A549 (cell line): ENCODE measurements around the gene FAM180A. TPM values are rescaled to one million over a fixed set of nuclear protein-coding genes. Genes with fewer than 3 reads are reported as not detected.
A peak's percentile ranks its signal among the peaks of the same experiment; 100 is the strongest.

Source experiments
- ATAC-seq, 2 experiments: fragments of 200-7000 bp in 1 of 2; fragments of >200 bp in 1 of 2; cut with Nextera tagmentation in 1 of 2; cut with Tn5 transposase in 1 of 2; 3 replicates each; pipeline versions ENCODE4 v1.8.0 to v1.9.1; 2018 to 2020; ENCODE audit warnings: mild to moderate bottlenecking in 1 of 2, moderate library complexity in 1 of 2
- CTCF ChIA-PET: fragments of 300-600 bp; sonication (Branson Sonifier 250); formaldehyde crosslinking; extraction: SDS; loops from one replicate; lab custom pipeline; 2021; ENCODE audit warnings: antibody characterized with exemption, inconsistent platforms; lab: Yijun Ruan, JAX
- POLR2A ChIA-PET: fragments of 350-600 bp; formaldehyde crosslinking; extraction: SDS; loops from one replicate; lab custom pipeline; 2021; ENCODE audit warnings: antibody characterized with exemption, inconsistent platforms; lab: Yijun Ruan, JAX
- DNase-seq, 2 experiments: peaks; one replicate each; pipeline versions ENCODE4 v3.0.0 to v3.0.0-alpha.2; 2011 to 2016; ENCODE audit warnings: low read depth in 1 of 2, low spot score in 1 of 2
- FAIRE-seq: peaks from 2 replicates; lab custom pipeline; 2011; peaks lifted over from hg19 to GRCh38; lab: Jason Lieb, UNC
- H3K27ac ChIP-seq, 2 experiments: fragments of >200 bp; sonication (Bioruptor Twin); formaldehyde crosslinking; 3 replicates each; pipeline ENCODE4 v1.5.1; 2016 to 2017
- H3K4me1 ChIP-seq: fragments of >200 bp; sonication (Bioruptor Twin); formaldehyde crosslinking; 3 replicates; pipeline ENCODE4 v1.6.1; 2016
- H3K4me2 ChIP-seq: fragments of >200 bp; sonication (Bioruptor Twin); formaldehyde crosslinking; 3 replicates; pipeline ENCODE4 v1.6.1; 2016
- H3K4me3 ChIP-seq: fragments of >200 bp; sonication (Bioruptor Twin); formaldehyde crosslinking; 3 replicates; pipeline ENCODE4 v1.5.1; 2016
- H3K9me3 ChIP-seq: fragments of >200 bp; sonication (Bioruptor Twin); formaldehyde crosslinking; 3 replicates; pipeline ENCODE4 v1.6.1; 2016
- CHD2 ChIP-seq: fragments of 150-350 bp; IDR thresholded peaks from 2 replicates; pipeline ENCODE4 v1.6.1; 2014; ENCODE audit warnings: low read length; ENCODE audit not compliant: partially characterized antibody
- E2F6 ChIP-seq: IDR thresholded peaks from 2 replicates; pipeline ENCODE4 v1.6.1; 2012; ENCODE audit warnings: low read depth, borderline replicate concordance
- FOSB ChIP-seq: fragments of 250-450 bp; sonication (Bioruptor Pico); IDR thresholded peaks from 2 replicates; pipeline ENCODE4 v1.5.0; 2020; ENCODE audit warnings: mild to moderate bottlenecking, moderate library complexity
- FOXS1 ChIP-seq: fragments of 250-450 bp; sonication (Bioruptor Pico); IDR thresholded peaks from 2 replicates; pipeline ENCODE4 v1.5.0; 2020; ENCODE audit warnings: mild to moderate bottlenecking, moderate library complexity
- HEYL ChIP-seq: fragments of 250-450 bp; sonication (Bioruptor Pico); IDR thresholded peaks from 2 replicates; pipeline ENCODE4 v1.8.0; 2021; ENCODE audit warnings: mild to moderate bottlenecking, moderate library complexity
- NR3C1 ChIP-seq: fragments of >200 bp; sonication (Bioruptor Twin); formaldehyde crosslinking; IDR thresholded peaks from 3 replicates; pipeline ENCODE4 v1.6.1; 2017
- PHF8 ChIP-seq: fragments of 200-600 bp; sonication (generic); IDR thresholded peaks from 2 replicates; pipeline ENCODE4 v1.6.1; 2016; ENCODE audit warnings: low read depth, mild to moderate bottlenecking, antibody characterized with exemption, moderate library complexity, borderline replicate concordance
- POLR2A ChIP-seq: IDR thresholded peaks from 2 replicates; pipeline ENCODE4 v1.6.1; 2012; ENCODE audit warnings: mild to moderate bottlenecking, low read length
- RAD21 ChIP-seq, 2 experiments: fragments of >200 bp in 1 of 2; sonication (Bioruptor Twin) in 1 of 2; formaldehyde crosslinking in 1 of 2; IDR thresholded peaks in 1 of 2; conservative IDR thresholded peaks in 1 of 2; 2 replicates in 1 of 2; 3 replicates in 1 of 2; pipeline ENCODE4 v1.6.1; 2012 to 2018; ENCODE audit warnings: inconsistent platforms in 1 of 2
- RCOR1 ChIP-seq: fragments of 150-350 bp; IDR thresholded peaks from 2 replicates; pipeline ENCODE4 v1.6.1; 2014; ENCODE audit warnings: antibody characterized with exemption, low read length, low read depth
- RNF2 ChIP-seq: fragments of 200-600 bp; sonication (generic); IDR thresholded peaks from 2 replicates; pipeline ENCODE4 v1.6.1; 2016; ENCODE audit warnings: low read depth, mild to moderate bottlenecking, antibody characterized with exemption, moderate library complexity, borderline replicate concordance
- SREBF2 ChIP-seq: fragments of 450-650 bp; IDR thresholded peaks from 2 replicates; pipeline ENCODE4 v1.6.1; 2014; ENCODE audit warnings: mild to moderate bottlenecking, moderate library complexity
- TP53 ChIP-seq: fragments of 250-450 bp; sonication (Bioruptor Pico); IDR thresholded peaks from 2 replicates; pipeline ENCODE4 v1.5.0; 2021; ENCODE audit warnings: mild to moderate bottlenecking, moderate library complexity
- ZC3H11A ChIP-seq: fragments of 450-650 bp; IDR thresholded peaks from 2 replicates; pipeline ENCODE4 v1.6.1; 2014; ENCODE audit warnings: antibody characterized with exemption, mild to moderate bottlenecking
- ZFP36 ChIP-seq: fragments of 450-650 bp; IDR thresholded peaks from 2 replicates; pipeline ENCODE4 v1.6.1; 2014; ENCODE audit warnings: borderline replicate concordance; ENCODE audit not compliant: partially characterized antibody
- ZSCAN20 ChIP-seq: fragments of 250-450 bp; sonication (Bioruptor Pico); IDR thresholded peaks from 2 replicates; pipeline ENCODE4 v1.8.0; 2022; ENCODE audit warnings: mild to moderate bottlenecking, moderate library complexity
- WGBS: methylation state at CpG from one replicate; pipeline ENCODE4 v1.1.6; 2017; ENCODE audit errors: missing lambda C conversion rate; 5-methylcytosine and 5-hydroxymethylcytosine counted together
- polyA plus RNA-seq, 4 experiments: library from polyadenylated mRNA; depleted of rRNA in 3 of 4; stranded (reverse); fragments of >200 nt; fragmentation: RNase III in 1 of 4; extraction: RNeasy Plus Mini Kit Qiagen cat#74134 plus additional on column Dnase treatment in 1 of 4; gene quantifications; 2 replicates in 3 of 4; 3 replicates in 1 of 4; pipeline ENCODE4 v1.2.3, GENCODE V29; 2011 to 2017
- TF ChIP-seq, protein P1 (sequence below): fragments of 250-450 bp; sonication (Bioruptor Pico); IDR thresholded peaks from 2 replicates; pipeline ENCODE4 v1.5.0; 2020; ENCODE audit warnings: low read depth, mild to moderate bottlenecking, moderate library complexity
- TF ChIP-seq, protein P2 (sequence below): fragments of 450-650 bp; IDR thresholded peaks from 2 replicates; pipeline ENCODE4 v1.6.1; 2014; ENCODE audit warnings: antibody characterized with exemption
- TF ChIP-seq, protein P3 (sequence below): fragments of >200 bp; sonication (Bioruptor Twin); formaldehyde crosslinking; IDR thresholded peaks from 2 replicates; pipeline ENCODE4 v1.6.1; 2016
- TF ChIP-seq, protein P4 (sequence below): fragments of >200 bp; sonication (Bioruptor Twin); formaldehyde crosslinking; IDR thresholded peaks from 3 replicates; pipeline ENCODE4 v1.6.1; 2016

FAM180A gene
- polyA plus RNA-seq, 2 of the 4 experiments (the other 2 are of a cell fraction), result not detected

- Histone ChIP-seq H3K27ac (no peak overlapping the region), H3K4me1 (peaks cover 4% of the 10 kb centered on the region; the same call in 2 of the 3 replicates), H3K4me2 (no peak overlapping the region), H3K4me3 (no peak overlapping the region), H3K9me3 (no peaks in the 10 kb centered on the region)
- no peak for FAIRE-seq
- peak in 1 of 2 experiments; percentile 36; a peak in 2 of 6 replicates for ATAC-seq
- TF ChIP-seq CHD2, result no peak
- no peak for TF ChIP-seq NR3C1
- no peak for TF ChIP-seq ZC3H11A
- TF ChIP-seq, protein P1, sequence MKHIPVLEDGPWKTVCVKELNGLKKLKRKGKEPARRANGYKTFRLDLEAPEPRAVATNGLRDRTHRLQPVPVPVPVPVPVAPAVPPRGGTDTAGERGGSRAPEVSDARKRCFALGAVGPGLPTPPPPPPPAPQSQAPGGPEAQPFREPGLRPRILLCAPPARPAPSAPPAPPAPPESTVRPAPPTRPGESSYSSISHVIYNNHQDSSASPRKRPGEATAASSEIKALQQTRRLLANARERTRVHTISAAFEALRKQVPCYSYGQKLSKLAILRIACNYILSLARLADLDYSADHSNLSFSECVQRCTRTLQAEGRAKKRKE, result no peak
- TF ChIP-seq RCOR1, result no peak
- no peak for TF ChIP-seq SREBF2
- TF ChIP-seq, protein P2, sequence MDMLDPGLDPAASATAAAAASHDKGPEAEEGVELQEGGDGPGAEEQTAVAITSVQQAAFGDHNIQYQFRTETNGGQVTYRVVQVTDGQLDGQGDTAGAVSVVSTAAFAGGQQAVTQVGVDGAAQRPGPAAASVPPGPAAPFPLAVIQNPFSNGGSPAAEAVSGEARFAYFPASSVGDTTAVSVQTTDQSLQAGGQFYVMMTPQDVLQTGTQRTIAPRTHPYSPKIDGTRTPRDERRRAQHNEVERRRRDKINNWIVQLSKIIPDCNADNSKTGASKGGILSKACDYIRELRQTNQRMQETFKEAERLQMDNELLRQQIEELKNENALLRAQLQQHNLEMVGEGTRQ, result no peak
- no peak for TF ChIP-seq FOSB (CRISPR knock-in tag)
- TF ChIP-seq E2F6, result no peak
- TF ChIP-seq ZSCAN20, result no peak
- TF ChIP-seq RNF2, result no peak
- TF ChIP-seq, protein P3, sequence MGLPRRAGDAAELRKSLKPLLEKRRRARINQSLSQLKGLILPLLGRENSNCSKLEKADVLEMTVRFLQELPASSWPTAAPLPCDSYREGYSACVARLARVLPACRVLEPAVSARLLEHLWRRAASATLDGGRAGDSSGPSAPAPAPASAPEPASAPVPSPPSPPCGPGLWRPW, result no peak
- TF ChIP-seq PHF8, result no peak
- no peak for TF ChIP-seq HEYL (CRISPR knock-in tag)
- no peak for TF ChIP-seq RAD21 (conservative IDR thresholded peaks at IDR 0.05 in 1 of 2, IDR thresholded peaks at IDR 0.05 in 1 of 2)
- TF ChIP-seq FOXS1 (CRISPR knock-in tag), result no peak
- no peak for TF ChIP-seq ZFP36
- WGBS, result 28% methylated on average over 3 of the region's 3 CpGs
- CTCF ChIA-PET, result no interaction called here
- no peak for DNase-seq
- POLR2A ChIA-PET, result no interaction called here
Measured at GRCh38 chr7:135768064-135768463, 19.5 kb upstream of the FAM180A start.

- POLR2A ChIA-PET, result no interaction called here
- no peak for FAIRE-seq
- TF ChIP-seq POLR2A (no peak), TP53 (CRISPR knock-in tag) (no peak), HEYL (CRISPR knock-in tag) (no peak), ZC3H11A (no peak)
- TF ChIP-seq, protein P4, sequence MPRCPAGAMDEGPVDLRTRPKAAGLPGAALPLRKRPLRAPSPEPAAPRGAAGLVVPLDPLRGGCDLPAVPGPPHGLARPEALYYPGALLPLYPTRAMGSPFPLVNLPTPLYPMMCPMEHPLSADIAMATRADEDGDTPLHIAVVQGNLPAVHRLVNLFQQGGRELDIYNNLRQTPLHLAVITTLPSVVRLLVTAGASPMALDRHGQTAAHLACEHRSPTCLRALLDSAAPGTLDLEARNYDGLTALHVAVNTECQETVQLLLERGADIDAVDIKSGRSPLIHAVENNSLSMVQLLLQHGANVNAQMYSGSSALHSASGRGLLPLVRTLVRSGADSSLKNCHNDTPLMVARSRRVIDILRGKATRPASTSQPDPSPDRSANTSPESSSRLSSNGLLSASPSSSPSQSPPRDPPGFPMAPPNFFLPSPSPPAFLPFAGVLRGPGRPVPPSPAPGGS, result no peak
- TF ChIP-seq, protein P1, result no peak
Measured at GRCh38 chr7:135763261-135763660, 14.6 kb upstream of the FAM180A start.

More at GRCh38 chr7:135763261-135763660, 14.6 kb upstream of the FAM180A start:
- WGBS, result 48% methylated on average over 2 of the region's 2 CpGs
- no peak overlapping the region for H3K27ac ChIP-seq
- H3K4me3 ChIP-seq, result no peak overlapping the region
- CTCF ChIA-PET, result interaction anchor here (1.6 kb wide), 1 partner anchor 9 kb away, joined by 4 read pairs; no protein-coding TSS in a partner anchor
- no peaks in the 10 kb centered on the region; the same call in 2 of the 3 replicates for H3K9me3 ChIP-seq
- no peak for ATAC-seq
- H3K4me1 ChIP-seq, result no peaks in the 10 kb centered on the region
- DNase-seq, result no peak
- no peak overlapping the region for H3K4me2 ChIP-seq
